GM12864 (cell line): ENCODE measurements around the gene ARHGEF11.

ENCODE experiments used
- DNase-seq: peaks from one replicate; pipeline ENCODE4 v3.0.0-alpha.2; 2011; ENCODE audit warnings: low read depth
- H3K4me3 ChIP-seq: 2 replicates; pipeline ENCODE4 v1.5.1; 2011; ENCODE audit warnings: mild to moderate bottlenecking, low read depth, low read length, control low read depth
- CTCF ChIP-seq: IDR thresholded peaks from 2 replicates; pipeline ENCODE4 v1.5.1; 2011; ENCODE audit warnings: low read depth, mild to moderate bottlenecking, moderate library complexity, low read length, control low read depth, inconsistent platforms; ENCODE audit errors: missing control alignments

Gene ARHGEF11

DNA sequence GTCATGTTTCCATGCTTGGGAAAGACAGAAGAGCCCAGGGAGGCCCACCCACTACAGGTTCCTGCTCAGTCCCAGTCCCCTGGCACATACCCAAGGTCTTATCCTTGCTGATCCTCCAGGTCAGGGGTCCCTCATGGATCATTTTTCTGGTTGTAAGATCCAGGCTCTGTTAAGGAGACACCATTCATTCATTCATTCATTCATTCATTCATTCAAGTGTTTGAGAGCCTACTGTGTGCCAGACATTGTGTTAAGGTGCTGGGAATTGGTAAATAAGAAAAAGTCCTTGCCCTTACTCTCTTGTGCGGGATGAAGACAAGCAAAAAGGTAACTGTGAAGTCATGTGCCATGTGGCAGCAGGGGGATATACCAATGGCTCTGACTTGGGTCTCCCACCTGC lies 101.3 kb downstream of the ARHGEF11 start:
- TF ChIP-seq CTCF = no peak
- DNase-seq = no peak
- H3K4me3 ChIP-seq = no peak overlapping the region

DNA sequence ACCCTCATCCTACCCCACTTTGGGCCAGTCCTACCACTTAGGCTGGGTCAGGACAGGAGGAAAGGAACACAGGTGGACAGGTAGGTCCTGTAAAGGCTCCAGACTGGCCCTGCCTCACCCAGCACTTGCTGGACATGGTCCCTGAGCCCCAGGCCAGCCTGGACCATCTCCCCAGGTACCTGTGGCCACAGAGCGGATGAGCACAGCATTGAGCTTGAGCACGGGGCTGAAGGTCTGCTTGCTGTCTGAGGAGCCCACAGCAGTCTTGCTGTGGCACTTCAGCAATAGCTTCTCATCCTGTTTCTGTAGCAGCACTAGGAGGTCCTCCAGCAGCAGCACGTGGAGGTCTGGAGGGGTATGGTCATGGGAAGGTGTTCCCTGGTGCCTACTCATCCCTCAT lies 101.8 kb downstream of the ARHGEF11 start:
- no peak overlapping the region for H3K4me3 ChIP-seq
- DNase-seq = no peak
- no peak for TF ChIP-seq CTCF

- TF ChIP-seq CTCF = no peak
- H3K4me3 ChIP-seq = no peak overlapping the region
- DNase-seq = no peak
Measured at GRCh38 chr1:156942576-156942975, 103.0 kb downstream of the ARHGEF11 start.

- no peak overlapping the region for H3K4me3 ChIP-seq
- no peak for DNase-seq
- no peak for TF ChIP-seq CTCF
Measured at GRCh38 chr1:156942176-156942575, 103.4 kb downstream of the ARHGEF11 start.

DNA sequence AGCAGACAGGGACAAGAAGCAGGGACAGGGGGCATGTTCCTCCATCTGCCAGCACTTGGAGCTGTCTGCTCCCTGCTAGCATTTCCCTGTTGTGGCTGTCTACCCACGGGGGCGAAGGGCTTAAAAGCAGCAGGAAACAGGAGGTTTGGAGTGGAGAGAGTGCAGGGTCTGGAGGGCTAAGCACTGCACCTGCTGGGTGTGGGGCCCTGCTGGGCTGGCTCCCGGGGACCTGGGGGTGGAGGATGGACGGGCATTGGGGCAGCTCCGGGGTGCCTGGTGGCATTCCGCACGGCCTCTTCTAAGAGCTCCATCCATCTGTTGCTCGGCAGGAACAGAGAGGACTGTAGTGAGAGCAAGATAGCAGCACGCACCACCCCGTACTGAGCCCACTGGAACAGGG lies 103.9 kb downstream of the ARHGEF11 start:
- no peak overlapping the region for H3K4me3 ChIP-seq
- no peak for DNase-seq
- no peak for TF ChIP-seq CTCF

DNA sequence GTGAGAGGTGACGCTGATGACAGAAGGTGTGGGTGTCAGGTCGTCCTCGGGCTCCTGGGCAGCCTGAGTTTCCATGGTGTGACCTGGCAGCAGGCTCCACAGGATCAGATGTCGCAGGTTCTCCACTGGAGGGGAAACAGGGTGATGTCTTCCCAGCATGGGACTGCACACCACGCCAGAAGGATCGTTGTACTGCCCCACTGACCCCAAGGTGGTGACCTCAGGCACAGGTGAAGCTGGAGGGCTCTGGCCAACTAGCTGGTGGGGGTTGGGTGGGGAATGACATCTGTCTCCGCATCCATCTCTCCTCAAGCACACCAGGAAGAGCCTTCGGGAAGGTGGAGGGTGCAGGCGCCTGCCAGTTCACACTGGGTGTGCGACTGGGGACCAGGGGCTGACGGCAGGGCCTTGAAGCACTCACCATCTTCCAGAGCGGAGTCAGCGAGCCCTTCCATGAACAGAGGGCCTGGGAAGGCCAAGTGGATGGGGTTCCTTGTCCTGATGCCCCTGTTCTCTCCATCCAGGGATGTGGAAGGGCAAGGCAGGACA lies 105.7 kb downstream of the ARHGEF11 start:
- DNase-seq = no peak
- no peak overlapping the region for H3K4me3 ChIP-seq
- no peak for TF ChIP-seq CTCF

GRCh38 chr1:156938813-156939212 lies 106.7 kb downstream of the ARHGEF11 start:
- no peak overlapping the region for H3K4me3 ChIP-seq
- TF ChIP-seq CTCF = no peak
- no peak for DNase-seq
